Putamen (tissue), 1 donor: Measurements from ENCODE around the gene FETUB.
A peak's percentile ranks its signal among the peaks of the same experiment; 100 is the strongest.
"Not testable (repeated sequence)": the region's sequence is repeated elsewhere in the genome, so short reads cannot be mapped to it uniquely, and the experiment has no call there.

Experiments
- DNase-seq: peaks from one replicate; pipeline ENCODE4 v3.0.0-alpha.2; 2016; ENCODE audit warnings: low spot score

Gene FETUB

GRCh38 chr3:186613637-186614265, 26.4 kb upstream of the FETUB start:
- DNase-seq: no peak

DNA sequence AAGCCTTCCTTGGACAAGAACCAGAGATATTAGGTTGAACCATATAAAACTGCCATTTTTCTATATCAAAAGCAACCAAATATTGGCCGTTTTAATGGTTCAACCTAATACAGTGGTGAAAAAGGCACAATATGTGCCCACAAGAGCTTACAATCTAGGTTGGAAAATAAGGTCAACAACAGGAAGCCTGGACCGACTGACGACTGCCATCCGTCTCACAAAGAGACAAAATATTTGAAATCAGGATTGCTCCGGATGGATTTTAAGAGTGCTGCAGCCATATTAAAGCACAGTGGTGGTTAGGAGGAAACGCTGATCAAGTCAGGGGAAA, 26.0 kb upstream of the FETUB start:
- DNase-seq: no peak

DNA sequence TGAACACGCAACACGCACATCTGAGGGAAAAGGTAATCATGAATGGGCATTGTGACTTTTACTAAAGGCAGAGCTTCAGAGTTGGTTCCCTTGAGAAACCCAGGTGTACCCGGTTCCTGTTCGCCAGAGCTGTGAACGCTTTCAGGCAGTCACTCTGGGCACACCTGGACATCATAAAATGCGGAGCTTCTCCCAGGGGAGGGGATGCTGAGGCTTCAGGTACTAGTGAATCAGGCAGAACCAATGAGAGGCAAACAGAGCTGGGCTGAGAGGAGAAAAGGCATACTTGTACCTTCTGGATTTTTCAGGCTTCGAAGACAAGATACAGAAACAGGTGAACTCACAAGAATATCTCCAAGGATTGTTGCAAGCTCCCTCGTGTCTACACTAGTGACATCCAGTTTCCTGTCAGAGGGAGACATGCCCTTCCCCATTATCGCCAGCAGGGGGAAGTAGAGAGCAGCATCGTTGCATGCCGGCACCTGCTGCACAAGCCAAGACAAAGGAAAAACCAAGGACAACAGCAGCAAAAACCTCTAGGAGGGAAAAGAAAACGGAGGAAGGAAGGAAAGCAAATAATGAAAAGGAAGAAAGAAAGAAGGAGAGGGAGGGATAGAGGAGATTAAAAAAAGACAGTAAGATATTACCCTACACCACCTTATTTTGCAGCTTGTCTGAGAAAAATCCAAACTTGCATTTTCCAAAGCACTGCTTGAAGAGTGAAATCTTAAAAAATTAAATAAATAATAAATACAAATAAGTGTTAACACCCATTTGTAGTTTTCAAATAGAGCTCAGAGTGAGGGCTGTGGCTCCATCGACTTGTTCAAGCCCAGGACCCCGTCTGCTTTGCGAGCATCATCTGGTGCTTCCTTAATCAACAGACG, 25.4 kb upstream of the FETUB start:
- DNase-seq: peak; percentile 73

DNA sequence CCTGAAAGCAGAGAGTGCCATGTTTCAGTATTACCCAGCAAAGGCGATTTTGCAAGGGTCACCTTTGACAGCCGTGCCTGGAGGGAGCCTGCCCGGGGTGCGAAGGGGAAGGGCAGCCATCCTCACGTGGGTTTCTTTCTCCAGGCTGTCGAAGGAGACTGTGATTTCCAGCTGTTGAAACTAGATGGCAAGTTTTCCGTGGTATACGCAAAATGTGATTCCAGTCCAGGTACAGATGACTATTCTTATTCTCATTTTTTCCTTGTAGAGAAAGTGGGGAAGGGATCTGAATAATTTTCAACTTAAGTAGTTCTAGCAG, 23.9 kb upstream of the FETUB start:
- DNase-seq: no peak

- peak; percentile 66 for DNase-seq
Measured at GRCh38 chr3:186617036-186617946, 22.9 kb upstream of the FETUB start.

DNA sequence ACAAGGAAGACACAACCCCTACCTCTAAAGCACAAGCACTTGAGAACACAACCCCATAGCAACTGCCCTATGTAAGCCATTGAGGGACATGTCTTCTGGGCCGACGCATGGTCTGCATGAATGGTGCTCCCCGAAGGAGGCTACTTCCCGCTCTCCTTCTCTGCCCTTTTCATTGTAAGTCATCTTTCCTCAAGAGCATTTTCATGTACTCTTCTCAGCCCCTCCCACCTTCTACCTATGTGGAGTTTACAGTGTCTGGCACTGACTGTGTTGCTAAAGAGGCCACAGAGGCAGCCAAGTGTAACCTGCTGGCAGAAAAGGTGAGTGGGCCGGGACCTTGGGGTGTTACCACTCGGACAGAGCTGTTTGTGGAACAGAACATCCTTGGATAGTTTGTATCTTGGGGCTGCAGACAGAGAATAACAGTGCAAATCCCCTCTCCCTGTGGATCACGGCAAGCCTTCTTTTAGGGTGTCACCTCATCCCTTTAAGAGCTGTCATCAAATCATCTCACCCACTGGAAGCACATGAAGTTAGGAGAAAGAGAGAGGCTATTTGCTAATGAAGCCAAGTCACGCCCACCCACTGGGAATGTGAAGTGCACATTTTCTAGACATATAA, 21.8 kb upstream of the FETUB start:
- DNase-seq: no peak

GRCh38 chr3:186619787-186620212, 20.4 kb upstream of the FETUB start:
- no peak for DNase-seq

- DNase-seq: no peak
Measured at GRCh38 chr3:186620213-186621092, 19.7 kb upstream of the FETUB start.

DNA sequence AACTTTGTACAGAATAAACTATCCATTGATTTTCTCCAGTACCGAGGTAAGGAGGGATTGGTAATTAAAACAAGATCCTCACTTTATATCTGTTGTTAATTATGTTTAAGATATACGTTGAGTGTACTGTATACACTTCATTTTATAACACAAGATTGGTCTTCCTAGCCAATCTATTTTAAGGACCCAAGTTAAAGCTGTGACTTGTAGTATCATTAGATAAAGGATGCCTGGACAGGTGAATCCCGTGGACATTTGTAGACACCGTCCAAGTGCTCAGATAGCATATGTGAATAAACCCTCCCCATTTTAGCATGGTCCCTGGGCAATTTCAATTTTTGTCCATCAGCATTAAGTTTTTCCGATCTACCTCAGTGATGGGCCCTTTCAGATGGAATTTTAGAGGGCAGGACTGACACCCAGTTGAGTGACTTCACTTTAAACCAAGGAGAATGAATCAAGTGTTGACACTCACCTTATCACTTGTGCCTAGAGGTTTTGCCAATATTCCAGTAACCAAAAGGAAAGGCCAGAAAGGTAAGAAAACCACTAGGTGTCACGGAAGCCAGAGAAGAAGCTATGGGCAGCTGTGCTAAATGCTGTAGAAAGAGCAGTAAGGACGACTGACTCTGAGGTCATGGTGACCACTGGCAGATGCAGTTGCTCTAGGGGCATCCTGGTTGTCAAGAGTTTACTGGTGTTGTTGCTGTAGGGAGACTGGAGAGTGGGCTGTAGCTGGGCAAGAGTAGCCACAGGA, 18.1 kb upstream of the FETUB start:
- DNase-seq: no peak

- DNase-seq: no peak
Measured at GRCh38 chr3:186622651-186623310, 17.4 kb upstream of the FETUB start.

DNA sequence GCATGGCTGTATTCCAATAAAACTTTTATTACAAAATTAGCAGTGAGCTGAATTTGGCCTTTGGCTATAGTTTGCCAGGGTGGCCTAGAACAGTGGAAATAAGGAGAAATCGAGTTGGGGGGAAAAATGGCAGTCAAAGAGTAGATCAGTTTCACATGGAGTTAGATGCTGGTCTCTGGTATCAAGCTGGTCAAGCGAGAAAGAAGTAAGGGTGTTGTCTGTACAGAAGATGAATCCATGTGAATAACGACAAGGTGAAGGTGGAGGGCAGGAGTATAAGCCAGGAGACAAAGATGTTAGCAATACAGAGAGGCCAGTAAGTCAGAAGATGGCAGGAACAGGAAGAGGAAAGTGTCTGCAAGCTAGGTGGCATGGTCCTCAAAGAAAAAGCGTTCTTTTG, 15.6 kb upstream of the FETUB start:
- DNase-seq: no peak

- no peak for DNase-seq
Measured at GRCh38 chr3:186625600-186626042, 14.6 kb upstream of the FETUB start.

DNA sequence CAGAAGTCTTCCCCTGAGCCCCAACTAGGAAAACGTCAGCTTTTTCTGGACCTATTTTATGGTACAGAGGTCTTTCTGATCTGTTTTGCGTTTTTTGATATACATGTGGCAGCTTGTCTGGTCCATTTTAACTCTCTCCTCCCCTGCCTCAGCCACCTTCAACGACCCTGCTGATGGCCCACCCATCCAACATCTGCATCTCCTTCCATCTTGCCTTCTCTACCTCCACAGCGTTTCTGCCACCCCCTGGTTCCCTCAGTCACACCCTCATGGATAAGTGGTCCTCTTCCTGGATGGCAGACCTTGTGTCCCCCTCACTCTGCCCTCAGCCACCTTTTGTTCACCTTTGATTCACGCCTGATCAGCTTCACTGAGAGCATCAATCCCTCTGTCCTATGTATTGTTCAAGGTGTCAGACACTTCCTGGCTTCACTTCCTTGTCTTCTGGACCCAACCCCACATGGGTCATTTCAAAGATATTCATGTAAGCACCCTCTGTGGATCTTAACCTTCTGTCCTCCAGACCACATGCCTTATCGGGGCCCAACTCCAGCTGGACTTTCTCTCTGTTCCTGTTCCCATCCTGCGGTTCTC, 13.8 kb upstream of the FETUB start:
- DNase-seq: no peak

- no peak for DNase-seq
Measured at GRCh38 chr3:186627852-186628414, 12.3 kb upstream of the FETUB start.

DNA sequence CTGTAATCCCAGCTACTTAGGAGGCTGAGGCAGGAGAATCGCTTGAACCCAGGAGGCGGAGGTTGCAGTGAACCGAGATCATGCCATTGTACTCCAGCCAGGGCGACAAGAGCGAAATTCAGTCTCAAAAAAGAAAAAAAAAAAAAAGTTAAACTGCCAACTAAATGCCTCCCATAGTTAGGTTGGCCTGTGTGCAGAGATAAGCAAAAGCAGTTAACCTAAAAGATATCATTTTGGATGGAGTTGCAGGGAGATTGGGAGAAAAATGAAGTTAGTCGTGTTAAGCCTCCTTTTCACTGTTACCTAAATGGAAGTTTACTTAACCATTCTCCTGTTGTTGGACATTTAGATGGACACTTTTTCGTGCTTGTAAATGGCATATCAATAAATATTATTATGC, 11.4 kb upstream of the FETUB start:
- DNase-seq: no peak

DNA sequence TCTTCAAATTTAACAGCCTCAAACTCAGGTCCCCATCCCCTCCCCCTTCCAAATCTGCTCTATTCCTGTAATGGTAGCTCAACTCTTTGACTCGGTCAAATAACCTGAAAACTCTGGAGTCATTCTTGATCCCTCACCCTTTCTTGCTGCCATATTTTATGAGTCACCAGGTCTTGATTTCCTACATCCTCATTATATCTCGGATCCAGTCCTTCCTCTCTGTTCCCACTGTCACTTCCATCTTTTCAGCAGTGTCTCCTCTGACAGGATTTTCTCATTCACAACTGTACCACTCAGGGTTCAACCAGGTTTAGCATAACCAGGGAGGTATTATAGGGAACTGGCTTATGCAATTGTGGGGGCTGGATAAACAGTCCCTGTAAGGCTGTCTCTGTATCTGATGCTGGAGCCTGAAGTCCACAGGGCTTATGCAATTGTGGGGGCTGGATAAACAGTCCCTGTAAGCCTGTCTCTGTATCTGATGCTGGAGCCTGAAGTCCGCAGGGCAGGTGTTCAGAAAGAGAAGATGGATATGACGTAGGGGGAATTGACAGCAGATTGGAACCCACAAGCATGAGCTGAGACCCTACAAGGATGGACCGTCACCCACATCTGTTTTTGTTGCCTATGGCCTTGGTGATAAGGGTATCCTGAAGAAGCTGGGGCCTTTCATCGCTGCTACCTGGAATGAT, 9.1 kb upstream of the FETUB start:
- DNase-seq: no peak

DNA sequence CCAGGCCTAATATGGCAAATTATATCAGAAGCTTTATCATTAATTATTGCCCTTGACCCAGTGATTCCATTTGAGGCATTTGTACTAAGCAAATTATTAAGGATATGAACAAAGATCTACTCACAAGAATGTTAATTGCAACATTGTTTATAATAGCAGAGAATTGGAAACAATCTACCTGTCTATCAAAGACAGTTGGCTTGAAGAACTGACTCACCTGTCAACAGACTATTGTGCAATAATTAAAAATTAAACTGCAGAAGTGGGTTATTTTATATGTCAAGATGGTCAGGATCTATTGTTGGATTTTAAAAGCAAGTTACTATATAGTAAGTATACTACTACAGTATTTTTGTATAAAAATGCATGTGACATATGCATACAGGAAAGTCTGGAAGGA, 6.7 kb upstream of the FETUB start:
- no peak for DNase-seq

- not testable (repeated sequence) for DNase-seq
Measured at GRCh38 chr3:186634207-186634606, 6.0 kb upstream of the FETUB start.

GRCh38 chr3:186635532-186635931, 4.7 kb upstream of the FETUB start:
- no peak for DNase-seq
